NCI-H1417 treated with DMSO at 0.1 percent for 48 hours (cell line): ENCODE measurements around the gene RPP40.
A peak's percentile ranks its signal among the peaks of the same experiment; 100 is the strongest.
"Not testable (repeated sequence)": the region's sequence is repeated elsewhere in the genome, so short reads cannot be mapped to it uniquely, and the experiment has no call there.

Source experiments
- DNase-seq: peaks from one replicate; lab custom pipeline; 2025; lab: John Stamatoyannopoulos, UW

Gene RPP40

DNA sequence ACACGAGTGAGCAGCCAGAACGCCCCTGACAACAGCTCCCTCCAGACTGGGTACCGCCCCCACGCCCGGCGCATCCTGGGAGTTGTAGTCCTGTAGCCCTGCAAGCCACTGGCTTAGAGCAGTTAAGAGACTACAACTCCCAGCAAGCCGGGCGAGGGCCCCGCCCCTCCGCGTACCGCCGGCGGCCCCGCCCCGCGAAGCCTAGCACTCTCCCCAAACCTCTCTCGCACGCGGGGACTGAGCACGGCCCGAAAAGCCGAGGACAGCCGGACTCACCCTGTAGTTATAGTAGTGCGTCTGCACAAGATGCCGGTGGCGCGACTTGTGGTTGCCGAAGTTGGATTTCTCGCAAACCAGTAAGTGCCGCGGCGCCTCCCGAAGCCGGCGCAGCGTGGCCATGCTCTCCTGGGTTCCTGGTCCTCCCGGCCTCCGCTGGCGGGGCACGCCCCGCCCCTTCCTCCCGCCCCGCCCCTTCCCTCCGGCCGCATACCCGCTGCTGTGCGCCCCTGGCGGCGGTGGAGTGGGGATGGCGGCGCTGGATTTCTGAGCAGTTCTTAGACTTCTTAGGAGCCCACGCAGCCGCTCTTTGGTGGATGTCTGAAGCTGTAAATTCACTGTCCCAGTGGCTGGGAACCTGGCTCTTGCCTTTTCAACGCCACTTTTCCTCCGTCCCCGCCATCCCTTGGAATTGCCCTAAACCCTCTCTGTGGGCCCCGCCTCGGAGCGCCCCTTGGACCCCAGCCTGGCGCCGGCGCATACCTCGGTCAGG is at the start of gene RPP40:
Gene RPP40, minus strand, starts transcription at position 434 of the 769 bp plus-strand sequence. Its CDS starts 35 bp downstream, at position 399.
- DNase-seq = peak; percentile 75

GRCh38 chr6:5053038-5053437 is 49.2 kb upstream of the RPP40 start:
- DNase-seq = no peak

DNA sequence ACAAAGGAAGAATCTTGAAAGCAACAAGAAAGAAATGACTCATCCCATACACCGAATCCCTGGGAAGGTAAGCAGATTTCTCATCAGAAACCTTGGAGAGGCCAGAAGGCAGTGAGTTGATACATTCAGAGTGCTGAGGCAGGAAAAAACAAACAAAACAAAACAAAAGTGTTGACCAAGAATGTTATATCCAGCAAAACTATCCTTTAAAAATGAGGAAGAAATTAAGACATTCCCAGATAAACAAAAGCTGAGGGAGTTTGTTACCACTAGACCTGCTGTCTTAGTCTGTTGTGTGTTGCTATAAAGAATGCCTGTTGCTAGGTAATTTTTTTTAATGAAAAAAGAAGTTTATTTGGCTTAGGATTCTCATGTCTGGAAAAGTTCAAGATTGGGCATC is 47.6 kb upstream of the RPP40 start:
- no peak for DNase-seq

DNA sequence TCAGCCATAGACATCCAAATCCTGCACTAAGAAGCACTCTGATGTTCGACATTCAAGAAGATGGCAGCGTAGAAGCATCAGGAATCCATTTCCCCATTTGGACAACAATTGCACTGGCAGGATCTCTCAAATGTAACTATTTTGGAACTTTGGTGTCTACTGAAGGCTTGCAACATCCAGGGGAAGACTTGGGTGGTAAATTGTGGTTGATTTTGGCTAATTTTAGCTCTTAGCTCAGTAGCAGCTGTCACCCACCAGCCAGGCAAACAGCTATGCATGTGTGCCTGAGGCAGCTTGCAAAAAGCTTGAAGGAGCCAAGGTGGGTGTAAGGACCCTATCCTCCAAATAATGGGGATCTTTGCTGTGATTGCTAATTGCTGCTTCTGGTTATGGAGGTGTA is 46.2 kb upstream of the RPP40 start:
- no peak for DNase-seq

DNA sequence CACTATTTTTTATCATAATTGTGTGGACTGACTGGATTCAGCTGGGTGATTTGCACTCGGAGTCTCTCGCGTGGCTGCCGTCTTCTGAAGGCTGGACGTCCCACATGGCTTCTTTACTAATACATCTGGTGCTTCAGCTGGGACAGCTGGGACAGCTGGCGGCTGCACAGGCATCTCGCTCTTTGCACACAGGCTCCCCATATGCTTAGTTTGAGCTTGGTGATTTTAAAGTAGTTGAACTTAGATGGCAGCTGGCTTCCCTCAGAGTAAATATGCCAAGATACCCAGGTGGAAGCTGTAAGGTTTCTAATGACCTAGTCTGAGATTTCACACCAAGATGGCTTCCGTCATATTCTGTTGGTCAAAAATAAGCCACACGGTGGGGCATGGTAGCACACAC is 42.6 kb upstream of the RPP40 start:
- no peak for DNase-seq

DNA sequence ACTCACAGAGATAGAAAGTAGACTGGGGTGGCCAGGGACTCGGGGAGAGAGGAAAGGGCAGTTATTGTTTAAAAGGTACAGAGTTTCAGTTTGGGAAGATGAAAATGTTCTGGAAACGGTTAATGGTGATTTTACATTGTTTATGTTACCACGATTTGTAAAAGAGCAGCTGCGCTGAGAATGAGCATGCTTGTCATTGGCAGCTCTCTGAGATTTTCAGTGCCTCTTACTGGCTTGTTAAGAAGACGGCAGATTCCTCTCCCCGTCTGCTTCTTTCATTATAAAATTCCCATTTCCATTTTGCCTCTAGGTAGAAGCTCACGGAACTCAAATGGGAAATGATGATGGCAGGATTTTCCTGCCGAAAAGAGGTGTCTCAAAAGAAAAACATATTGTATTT is 41.6 kb upstream of the RPP40 start:
- no peak for DNase-seq

- DNase-seq = no peak
Measured at GRCh38 chr6:5044866-5045265, 41.0 kb upstream of the RPP40 start.

DNA sequence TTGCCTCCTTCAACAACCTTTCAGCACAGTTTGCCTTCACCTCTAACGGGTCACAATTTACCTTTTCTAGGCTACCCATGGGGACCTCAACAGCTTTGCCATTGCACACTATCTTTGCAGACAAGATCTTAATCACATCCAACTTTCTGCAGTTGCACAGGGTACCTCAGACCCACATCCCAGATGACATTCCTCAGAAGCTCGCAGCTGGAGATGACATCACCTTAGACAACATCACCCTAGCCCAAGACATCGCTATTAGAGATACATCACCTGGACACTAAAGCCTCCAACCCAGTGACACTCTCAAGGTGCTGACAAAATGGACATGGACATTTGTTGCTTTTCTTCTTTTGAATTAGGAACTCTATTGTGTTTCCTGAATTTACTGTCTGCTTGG is 38.6 kb upstream of the RPP40 start:
- no peak for DNase-seq

GRCh38 chr6:5041955-5042354 is 38.1 kb upstream of the RPP40 start:
- DNase-seq = no peak

DNA sequence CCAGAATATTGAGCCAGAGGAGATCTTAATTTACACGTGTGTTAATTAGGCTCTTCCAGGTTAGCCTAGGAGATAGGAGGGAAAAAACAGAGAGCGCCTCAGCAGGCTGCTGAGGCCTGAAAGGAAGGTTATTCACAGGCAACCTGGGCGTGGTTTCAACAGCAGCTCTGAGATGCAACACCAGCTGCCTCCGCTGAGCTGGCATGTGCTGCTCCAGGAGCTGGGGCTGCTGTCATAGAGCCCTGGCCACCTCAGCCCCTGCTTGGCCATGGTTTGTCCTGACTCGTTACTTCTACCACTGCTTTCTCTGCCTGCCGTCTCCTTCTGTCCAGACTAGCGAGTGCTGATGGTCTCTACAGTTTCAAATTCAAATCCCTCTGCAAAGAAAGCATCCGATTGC is 32.4 kb upstream of the RPP40 start:
- DNase-seq = no peak

GRCh38 chr6:5034736-5035135 is 30.9 kb upstream of the RPP40 start:
- no peak for DNase-seq

DNA sequence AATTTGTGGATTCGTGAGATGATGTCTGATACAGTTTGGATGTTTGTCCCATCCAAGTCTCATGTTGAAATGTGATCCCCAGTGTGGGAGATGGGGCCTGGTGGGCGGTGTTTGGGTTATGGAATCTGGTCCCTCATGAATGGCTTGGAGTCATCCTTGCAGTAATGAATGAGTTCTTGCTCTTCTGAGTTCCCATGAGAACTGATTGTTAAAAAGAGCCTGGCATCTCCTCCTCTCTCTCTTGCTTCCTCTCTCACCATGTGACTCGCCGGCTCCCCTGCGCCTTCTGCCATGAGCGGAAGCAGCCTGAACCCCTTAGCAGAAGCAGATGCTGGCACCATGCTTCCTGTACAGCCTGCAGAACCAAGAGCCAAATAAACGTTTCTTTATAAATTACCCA is 30.5 kb upstream of the RPP40 start:
- no peak for DNase-seq

GRCh38 chr6:5033214-5033904 is 29.5 kb upstream of the RPP40 start:
- not testable (repeated sequence) for DNase-seq

GRCh38 chr6:5032706-5033105 is 28.9 kb upstream of the RPP40 start:
- DNase-seq = not testable (repeated sequence)

DNA sequence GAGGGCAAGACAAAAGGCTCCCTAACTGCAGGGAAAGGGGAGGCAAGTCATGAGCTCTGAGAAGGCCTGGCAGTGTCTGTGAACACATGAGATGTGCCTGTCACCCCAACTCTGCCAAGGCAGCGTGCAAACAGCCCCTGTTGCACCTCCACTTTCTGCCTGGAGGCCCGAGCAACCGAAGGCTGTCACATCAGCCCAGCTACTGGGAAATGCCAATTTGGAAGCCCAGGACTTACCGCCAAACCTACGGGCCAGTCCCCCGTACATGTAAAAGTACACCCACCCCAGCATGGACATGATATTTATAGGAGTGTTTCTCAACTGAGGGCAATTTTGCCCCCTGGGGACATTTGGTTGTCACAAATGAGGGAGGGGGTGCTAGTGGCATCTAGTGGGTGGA is 27.3 kb upstream of the RPP40 start:
- no peak for DNase-seq

DNA sequence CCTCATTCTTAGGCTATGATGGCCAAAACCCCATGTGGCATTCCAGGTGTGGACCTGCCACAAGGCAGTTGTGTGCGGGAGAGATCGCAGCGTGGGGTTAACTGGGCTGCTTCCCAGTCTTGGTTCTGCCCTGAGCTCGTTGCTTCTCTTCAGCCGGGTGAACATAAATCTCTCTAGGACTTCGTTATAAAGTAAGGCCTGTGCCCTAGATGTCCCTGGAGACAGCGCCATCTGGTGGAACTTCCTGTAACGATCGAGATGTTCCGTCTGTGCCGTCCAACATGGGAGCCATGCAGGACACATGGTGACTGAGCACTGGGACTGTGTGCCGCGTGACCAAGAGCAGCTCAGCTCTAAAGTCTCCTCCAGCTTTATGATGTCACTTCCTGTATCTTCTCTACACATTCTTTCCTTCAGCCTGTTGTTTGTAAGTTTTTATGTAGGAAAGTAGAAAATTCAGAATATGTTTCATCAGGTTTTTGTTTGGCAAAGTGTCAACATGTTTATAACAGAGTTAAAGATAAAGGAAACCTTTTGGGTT is 26.8 kb upstream of the RPP40 start:
- peak; percentile 11 for DNase-seq

GRCh38 chr6:5029609-5030008 is 25.8 kb upstream of the RPP40 start:
- no peak for DNase-seq

- DNase-seq = no peak
Measured at GRCh38 chr6:5028921-5029320, 25.1 kb upstream of the RPP40 start.

DNA sequence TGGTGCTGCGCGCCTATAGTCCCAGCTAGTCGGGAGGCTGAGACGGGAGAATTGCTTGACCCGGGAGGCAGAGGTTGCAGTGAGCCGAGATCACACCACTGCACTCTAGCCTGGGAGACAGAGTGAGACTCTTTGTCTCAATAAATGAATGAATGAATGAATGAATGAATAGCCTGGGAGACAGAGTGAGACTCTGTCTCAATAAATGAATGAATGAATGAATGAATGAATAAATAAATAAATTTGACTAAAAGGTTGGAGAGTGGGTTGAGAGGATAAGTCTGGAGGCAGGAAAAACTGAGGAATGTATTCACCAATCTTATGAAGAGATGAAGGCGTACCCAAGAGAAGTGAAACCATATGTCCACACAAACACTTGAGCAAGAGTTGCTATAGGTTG is 24.5 kb upstream of the RPP40 start:
- DNase-seq = no peak

DNA sequence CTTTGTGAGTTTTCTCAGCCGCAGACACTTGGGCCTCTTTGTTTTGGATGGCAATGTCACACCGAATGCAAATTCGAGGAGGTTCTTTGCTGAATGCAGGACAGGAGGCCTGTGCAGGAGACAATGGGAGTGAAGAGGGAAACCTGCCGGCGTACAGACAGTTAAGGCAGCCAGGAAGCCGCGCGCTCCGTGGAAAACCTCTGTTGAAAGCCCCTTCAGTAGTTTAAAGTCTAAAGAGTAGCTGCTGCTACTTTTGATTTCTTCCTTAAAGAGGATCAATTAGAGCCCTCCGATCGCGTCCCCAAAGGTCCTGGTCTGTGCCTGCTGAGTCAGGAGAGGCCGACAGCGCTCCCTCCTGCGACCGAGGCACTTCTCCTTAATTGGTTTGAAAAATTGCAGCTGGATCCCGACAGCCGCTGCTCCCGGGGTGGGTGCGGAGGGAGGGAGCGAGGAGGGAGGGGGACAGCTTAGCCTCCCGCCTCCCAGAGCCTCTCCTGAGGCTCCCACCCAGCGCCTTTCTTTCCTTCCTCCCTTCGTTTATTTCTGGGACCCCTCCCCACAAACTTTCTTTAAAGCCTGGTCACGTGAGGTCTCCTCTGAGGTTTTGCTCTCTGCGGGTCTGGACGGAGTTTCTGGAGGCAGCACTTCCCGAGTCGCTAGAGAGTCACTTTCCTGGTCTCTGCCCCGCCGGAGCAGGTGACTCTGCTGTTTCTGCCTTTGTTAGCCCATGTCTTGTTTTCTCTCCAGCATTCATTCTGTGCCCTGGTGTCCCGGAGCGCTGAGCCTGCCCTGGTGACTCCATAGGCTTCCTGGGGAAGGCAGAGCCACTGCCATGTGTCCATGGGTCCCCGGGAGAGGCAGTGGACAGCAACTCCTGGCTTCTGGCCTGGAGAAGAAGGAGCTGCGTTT is 22.3 kb upstream of the RPP40 start:
- DNase-seq = peak; percentile 1

- DNase-seq = no peak
Measured at GRCh38 chr6:5023923-5024322, 20.1 kb upstream of the RPP40 start.

- no peak for DNase-seq
Measured at GRCh38 chr6:5020142-5020541, 16.3 kb upstream of the RPP40 start.
